ENCODE measurements around the gene PDE4B. TPM values are rescaled to one million over a fixed set of nuclear protein-coding genes. Genes with fewer than 3 reads are reported as not detected.
A peak's percentile ranks its signal among the peaks of the same experiment; 100 is the strongest.

The PDE4B gene
- total RNA-seq, 1 donor from 2014 or later, result 37.5 TPM

DNA sequence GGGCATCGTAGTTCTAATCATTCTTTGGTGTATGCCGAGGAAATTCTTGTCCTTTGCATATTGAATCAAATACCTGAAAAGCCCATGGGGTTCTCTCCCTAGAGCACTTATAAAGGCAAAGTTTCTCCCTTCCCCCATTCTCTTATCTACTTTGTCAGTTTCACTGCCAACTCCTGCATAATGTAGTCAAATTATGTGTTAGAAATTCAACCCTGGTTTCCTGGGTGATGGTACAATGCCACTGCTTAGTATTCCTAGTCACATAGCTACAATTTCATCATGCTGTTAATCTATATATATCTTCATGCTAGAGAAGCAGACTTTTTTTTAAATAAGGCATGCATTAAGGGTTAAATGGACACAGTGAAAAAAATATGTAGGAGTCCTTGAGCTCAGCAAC lies 119.0 kb downstream of the PDE4B start:
- Mint-ChIP-seq H3K27ac (ENCODE audit: unreplicated experiment) (no peak overlapping the region), H3K4me3 (no peak overlapping the region), H3K4me1 (peaks cover 26% of the 10 kb centered on the region), H3K27me3 (ENCODE audit: low read depth) (no peaks in the 10 kb centered on the region), H3K36me3 (ENCODE audit: low read depth) (no peaks in the 10 kb centered on the region), H3K9me3 (no peaks in the 10 kb centered on the region)
- TF ChIP-seq, protein P1, sequence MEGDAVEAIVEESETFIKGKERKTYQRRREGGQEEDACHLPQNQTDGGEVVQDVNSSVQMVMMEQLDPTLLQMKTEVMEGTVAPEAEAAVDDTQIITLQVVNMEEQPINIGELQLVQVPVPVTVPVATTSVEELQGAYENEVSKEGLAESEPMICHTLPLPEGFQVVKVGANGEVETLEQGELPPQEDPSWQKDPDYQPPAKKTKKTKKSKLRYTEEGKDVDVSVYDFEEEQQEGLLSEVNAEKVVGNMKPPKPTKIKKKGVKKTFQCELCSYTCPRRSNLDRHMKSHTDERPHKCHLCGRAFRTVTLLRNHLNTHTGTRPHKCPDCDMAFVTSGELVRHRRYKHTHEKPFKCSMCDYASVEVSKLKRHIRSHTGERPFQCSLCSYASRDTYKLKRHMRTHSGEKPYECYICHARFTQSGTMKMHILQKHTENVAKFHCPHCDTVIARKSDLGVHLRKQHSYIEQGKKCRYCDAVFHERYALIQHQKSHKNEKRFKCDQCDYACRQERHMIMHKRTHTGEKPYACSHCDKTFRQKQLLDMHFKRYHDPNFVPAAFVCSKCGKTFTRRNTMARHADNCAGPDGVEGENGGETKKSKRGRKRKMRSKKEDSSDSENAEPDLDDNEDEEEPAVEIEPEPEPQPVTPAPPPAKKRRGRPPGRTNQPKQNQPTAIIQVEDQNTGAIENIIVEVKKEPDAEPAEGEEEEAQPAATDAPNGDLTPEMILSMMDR (conservative IDR thresholded peaks at IDR 0.05), result no peak
- DNase-seq (ENCODE audit: low read depth, low spot score), result no peak

GRCh38 chr1:65918564-65918963 lies 125.9 kb downstream of the PDE4B start:
- no peak for DNase-seq (ENCODE audit: low read depth, low spot score)
- TF ChIP-seq, protein P1 (conservative IDR thresholded peaks at IDR 0.05), result no peak
- Mint-ChIP-seq H3K4me1 (no peaks in the 10 kb centered on the region), H3K9me3 (no peaks in the 10 kb centered on the region), H3K27ac (ENCODE audit: unreplicated experiment) (no peak overlapping the region), H3K36me3 (ENCODE audit: low read depth) (no peaks in the 10 kb centered on the region), H3K4me3 (no peak overlapping the region), H3K27me3 (ENCODE audit: low read depth) (no peaks in the 10 kb centered on the region)

DNA sequence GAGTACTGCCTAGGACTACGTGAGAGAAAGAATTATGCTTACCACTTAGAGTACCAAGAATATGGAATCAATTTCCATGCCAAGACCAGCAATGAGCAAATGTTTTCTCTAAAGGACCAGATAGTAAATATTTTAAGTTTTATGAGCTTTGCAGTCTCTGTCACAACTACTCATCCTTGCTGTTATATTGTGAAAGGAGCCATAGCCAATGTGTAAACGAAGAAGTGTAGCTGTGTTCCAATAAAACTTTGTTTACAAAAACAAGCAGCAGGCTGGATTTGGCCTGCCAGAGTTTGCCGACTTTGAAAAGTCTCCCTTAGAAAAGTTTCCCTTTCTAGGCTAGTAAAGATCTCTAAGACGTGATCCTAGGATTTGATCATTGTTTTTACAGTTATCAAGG lies 128.8 kb downstream of the PDE4B start:
- Mint-ChIP-seq H3K9me3 (peaks cover under 1% of the 10 kb centered on the region), H3K36me3 (ENCODE audit: low read depth) (no peaks in the 10 kb centered on the region), H3K4me3 (no peak overlapping the region), H3K27ac (ENCODE audit: unreplicated experiment) (no peak overlapping the region), H3K27me3 (ENCODE audit: low read depth) (no peaks in the 10 kb centered on the region), H3K4me1 (no peaks in the 10 kb centered on the region)
- DNase-seq (ENCODE audit: low read depth, low spot score), result no peak
- TF ChIP-seq, protein P1 (conservative IDR thresholded peaks at IDR 0.05), result no peak

- H3K4me3 Mint-ChIP-seq, result no peak overlapping the region
- H3K9me3 Mint-ChIP-seq, result peaks cover 12% of the 10 kb centered on the region
- H3K4me1 Mint-ChIP-seq, result no peaks in the 10 kb centered on the region
- H3K36me3 Mint-ChIP-seq (ENCODE audit: low read depth), result no peaks in the 10 kb centered on the region
- no peak overlapping the region for H3K27ac Mint-ChIP-seq (ENCODE audit: unreplicated experiment)
- DNase-seq (ENCODE audit: low read depth, low spot score), result no peak
- TF ChIP-seq, protein P1 (conservative IDR thresholded peaks at IDR 0.05), result no peak
- H3K27me3 Mint-ChIP-seq (ENCODE audit: low read depth), result no peaks in the 10 kb centered on the region
Observed at GRCh38 chr1:65924471-65924870, 131.8 kb downstream of the PDE4B start.

DNA sequence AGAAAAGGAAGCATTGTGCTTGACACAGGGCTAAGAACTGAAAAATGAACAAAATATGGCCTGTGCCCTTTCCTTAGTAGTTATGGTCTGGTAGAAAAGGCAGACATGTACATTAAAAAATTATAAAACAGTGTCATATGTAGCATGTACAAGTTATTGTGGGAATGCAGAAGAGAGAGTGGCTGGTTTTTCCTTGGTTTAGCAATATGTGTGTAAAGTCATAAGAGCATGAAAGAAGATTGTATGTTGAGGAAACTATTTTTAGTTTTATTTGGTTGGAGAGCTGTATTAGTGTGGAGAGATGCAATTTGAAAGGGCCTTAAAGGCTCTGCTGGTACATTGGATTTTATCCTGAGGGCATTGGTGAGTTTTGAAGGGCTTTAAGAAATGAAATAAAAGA lies 145.8 kb downstream of the PDE4B start:
- Mint-ChIP-seq H3K9me3 (no peaks in the 10 kb centered on the region), H3K36me3 (ENCODE audit: low read depth) (no peaks in the 10 kb centered on the region), H3K4me3 (no peak overlapping the region), H3K27ac (ENCODE audit: unreplicated experiment) (peak overlapping the region; percentile 31), H3K4me1 (no peaks in the 10 kb centered on the region), H3K27me3 (ENCODE audit: low read depth) (peaks cover 8% of the 10 kb centered on the region)
- no peak for DNase-seq (ENCODE audit: low read depth, low spot score)
- TF ChIP-seq, protein P1 (conservative IDR thresholded peaks at IDR 0.05), result no peak

DNA sequence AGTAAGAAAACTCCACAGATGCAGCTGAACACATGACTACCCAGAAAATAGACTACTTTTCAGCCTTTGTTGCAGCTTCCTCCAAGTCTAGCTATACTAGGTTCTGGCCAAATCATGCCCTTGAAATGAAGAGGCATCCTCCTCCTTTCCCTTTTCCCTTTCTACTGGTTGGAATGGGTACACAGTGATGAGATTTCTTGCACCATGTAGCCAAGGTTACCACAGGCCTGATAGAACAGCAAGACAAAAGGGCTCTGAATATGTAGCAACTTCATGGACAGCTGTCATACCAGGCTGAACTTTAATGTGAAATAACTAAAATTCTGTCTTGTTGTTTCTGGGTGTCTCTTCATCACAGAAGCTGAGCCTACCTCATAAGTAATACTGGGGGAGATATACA lies 146.5 kb downstream of the PDE4B start:
- no peak overlapping the region for H3K4me3 Mint-ChIP-seq
- H3K27me3 Mint-ChIP-seq (ENCODE audit: low read depth), result peaks cover 8% of the 10 kb centered on the region
- H3K4me1 Mint-ChIP-seq, result no peaks in the 10 kb centered on the region
- no peaks in the 10 kb centered on the region for H3K36me3 Mint-ChIP-seq (ENCODE audit: low read depth)
- H3K9me3 Mint-ChIP-seq, result no peaks in the 10 kb centered on the region
- no peak overlapping the region for H3K27ac Mint-ChIP-seq (ENCODE audit: unreplicated experiment)
- TF ChIP-seq, protein P1 (conservative IDR thresholded peaks at IDR 0.05), result no peak
- DNase-seq (ENCODE audit: low read depth, low spot score), result no peak
